WERI-Rb-1 (cell line): ENCODE results near the gene OXCT1.
A peak's percentile ranks its signal among the peaks of the same experiment; 100 is the strongest.

ENCODE experiments used
- DNase-seq: peaks from one replicate; pipeline ENCODE4 v3.0.0-alpha.2; 2020
- H3K27ac ChIP-seq: fragments of 250-450 bp; sonication (Bioruptor Pico); 2 replicates; pipeline ENCODE4 v1.5.1; 2020; ENCODE audit warnings: mild to moderate bottlenecking, moderate library complexity
- H3K27me3 ChIP-seq: fragments of 250-450 bp; sonication (Bioruptor Pico); 2 replicates; pipeline ENCODE4 v1.5.1; 2021; ENCODE audit warnings: mild to moderate bottlenecking, low read depth, moderate library complexity; ENCODE audit not compliant: insufficient read depth, severe bottlenecking
- H3K36me3 ChIP-seq: fragments of 250-450 bp; sonication (Bioruptor Pico); 2 replicates; pipeline ENCODE4 v1.5.1; 2020; ENCODE audit warnings: mild to moderate bottlenecking, moderate library complexity
- H3K4me3 ChIP-seq: 2 replicates; pipeline ENCODE4 v1.5.1; 2011; ENCODE audit warnings: low read depth, mild to moderate bottlenecking, control low read depth, low read length
- H3K9me3 ChIP-seq: fragments of 250-450 bp; sonication (Bioruptor Pico); 2 replicates; pipeline ENCODE4 v1.5.1; 2021; ENCODE audit warnings: mild to moderate bottlenecking, moderate library complexity; ENCODE audit not compliant: severe bottlenecking
- CTCF ChIP-seq: IDR thresholded peaks from 2 replicates; pipeline ENCODE4 v1.5.1; 2011; ENCODE audit warnings: low read depth, mild to moderate bottlenecking, control low read depth, inconsistent platforms, low read length

OXCT1 gene

GRCh38 chr5:41842777-41843176, 27.4 kb downstream of the OXCT1 start:
- H3K9me3 ChIP-seq, result no peaks in the 10 kb centered on the region
- H3K4me3 ChIP-seq, result no peak overlapping the region
- H3K36me3 ChIP-seq, result peaks cover 3% of the 10 kb centered on the region; the same call in 1 of the 2 replicates
- no peak for DNase-seq
- H3K27ac ChIP-seq, result no peak overlapping the region
- no peak for TF ChIP-seq CTCF
- no peaks in the 10 kb centered on the region for H3K27me3 ChIP-seq

GRCh38 chr5:41841325-41841724, 28.9 kb downstream of the OXCT1 start:
- Histone ChIP-seq H3K9me3 (no peaks in the 10 kb centered on the region), H3K27ac (no peak overlapping the region), H3K27me3 (no peaks in the 10 kb centered on the region), H3K4me3 (no peak overlapping the region), H3K36me3 (no peaks in the 10 kb centered on the region; the same call in 1 of the 2 replicates)
- DNase-seq, result no peak
- no peak for TF ChIP-seq CTCF

GRCh38 chr5:41840251-41840650, 30.0 kb downstream of the OXCT1 start:
- TF ChIP-seq CTCF, result no peak
- Histone ChIP-seq H3K27ac (no peak overlapping the region), H3K4me3 (no peak overlapping the region), H3K36me3 (no peaks in the 10 kb centered on the region; the same call in 1 of the 2 replicates), H3K27me3 (no peaks in the 10 kb centered on the region), H3K9me3 (no peaks in the 10 kb centered on the region)
- DNase-seq, result no peak

- no peak overlapping the region for H3K27ac ChIP-seq
- no peaks in the 10 kb centered on the region for H3K27me3 ChIP-seq
- H3K9me3 ChIP-seq, result no peaks in the 10 kb centered on the region
- TF ChIP-seq CTCF, result no peak
- H3K36me3 ChIP-seq, result no peaks in the 10 kb centered on the region; the same call in 1 of the 2 replicates
- H3K4me3 ChIP-seq, result no peak overlapping the region
- no peak for DNase-seq
Measured at GRCh38 chr5:41837793-41838192, 32.4 kb downstream of the OXCT1 start.

GRCh38 chr5:41835645-41836044, 34.6 kb downstream of the OXCT1 start:
- Histone ChIP-seq H3K27ac (no peak overlapping the region), H3K27me3 (no peaks in the 10 kb centered on the region), H3K9me3 (no peaks in the 10 kb centered on the region), H3K36me3 (peaks cover 6% of the 10 kb centered on the region), H3K4me3 (no peak overlapping the region)
- TF ChIP-seq CTCF, result no peak
- DNase-seq, result peak; percentile 12

GRCh38 chr5:41834506-41834905, 35.7 kb downstream of the OXCT1 start:
- Histone ChIP-seq H3K36me3 (peaks cover 6% of the 10 kb centered on the region), H3K27me3 (no peaks in the 10 kb centered on the region), H3K4me3 (no peak overlapping the region), H3K9me3 (no peaks in the 10 kb centered on the region), H3K27ac (no peak overlapping the region)
- no peak for TF ChIP-seq CTCF
- no peak for DNase-seq
